GM12892 (cell line): Measurements from ENCODE around the gene FBXO24.

ENCODE experiments used
- POLR2A ChIP-seq: IDR thresholded peaks from 2 replicates; pipeline ENCODE4 v1.6.1; 2011; ENCODE audit warnings: low read depth, low read length, control low read depth
- POLR2AphosphoS5 ChIP-seq: IDR thresholded peaks from 2 replicates; pipeline ENCODE4 v1.6.1; 2011; ENCODE audit warnings: low read depth, low read length, control low read depth

DNA sequence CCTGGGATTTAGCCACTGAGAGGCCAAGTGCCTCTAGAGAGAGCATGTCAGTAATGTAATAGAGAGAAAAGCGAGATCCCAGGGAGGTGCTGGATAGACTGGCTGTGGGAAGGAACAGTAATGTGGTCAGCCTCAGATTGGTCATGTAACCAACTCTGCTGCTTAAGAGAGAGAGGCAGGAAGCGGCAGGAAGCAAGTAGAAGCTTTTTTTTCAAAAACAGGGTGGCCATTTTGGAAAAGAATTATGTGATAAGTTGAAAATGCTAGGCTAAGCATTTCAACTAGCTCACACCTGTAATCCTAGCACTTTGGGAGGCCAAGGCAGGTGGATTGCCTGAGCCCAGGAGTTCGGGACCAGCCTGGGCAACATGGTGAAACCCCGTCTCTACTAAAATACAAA, 12.3 kb downstream of the FBXO24 start:
- TF ChIP-seq POLR2AphosphoS5 (no peak), POLR2A (no peak)
